ENCODE measurements around the gene ZNF205. TPM values are rescaled to one million over a fixed set of nuclear protein-coding genes. Genes with fewer than 3 reads are reported as not detected.

ZNF205 gene
- total and polyA plus RNA-seq, 9 of the 15 experiments (the other 6 are each of a cell fraction or from before 2014, with no cell fraction given): 2.4 to 11.8 (median 5.1) TPM; not detected in 2

- TF ChIP-seq ZNF449 (CRISPR knock-in tag; IDR thresholded peaks at IDR 0.05) (no peak), ZMIZ1 (IDR thresholded peaks at IDR 0.05; ENCODE audit: low read depth in 2 of 2, low read length in 2 of 2) (peak in 1 of 2 experiments; percentile 51; a peak in 1 of 4 replicates), RFX5 (IDR thresholded peaks at IDR 0.05; ENCODE audit: low read depth, low read length) (peak; percentile 79; the same call in 1 of the 2 replicates), ZZZ3 (IDR thresholded peaks at IDR 0.05) (no peak), ZNF212 (CRISPR knock-in tag; IDR thresholded peaks at IDR 0.05) (no peak), ZNF224 (CRISPR knock-in tag; IDR thresholded peaks at IDR 0.05) (no peak), ZNF184 (CRISPR knock-in tag; IDR thresholded peaks at IDR 0.05) (no peak), XRCC5 (IDR thresholded peaks at IDR 0.05; ENCODE audit: low read depth, low read length) (peak; percentile 91; the same call in 1 of the 2 replicates), ZBTB5 (IDR thresholded peaks at IDR 0.05) (peak; percentile 82), FIP1L1 (IDR thresholded peaks at IDR 0.05; ENCODE audit: low read depth, low read length, poor library complexity, severe bottlenecking) (peak; percentile 37), MYNN (IDR thresholded peaks at IDR 0.05) (peak; percentile 41; the same call in 1 of the 2 replicates), MYNN (CRISPR knock-in tag; IDR thresholded peaks at IDR 0.05) (no peak), HDAC1 (IDR thresholded peaks at IDR 0.05) (no peak; a peak in 3 of 4 replicates), CREBBP (IDR thresholded peaks at IDR 0.05; ENCODE audit: low read depth, low read length) (no peak), PHTF2 (CRISPR knock-in tag; IDR thresholded peaks at IDR 0.05) (no peak), ZNF830 (CRISPR knock-in tag; IDR thresholded peaks at IDR 0.05) (no peak), TCF7L2 (IDR thresholded peaks at IDR 0.05; ENCODE audit: low read depth, low read length) (no peak), IFI16 (CRISPR knock-in tag; IDR thresholded peaks at IDR 0.05) (no peak), GABPA (tag; conservative IDR thresholded peaks at IDR 0.05; ENCODE audit: low read depth) (peak; percentile 26), ZNF316 (IDR thresholded peaks at IDR 0.05) (no peak), PREB (CRISPR knock-in tag; IDR thresholded peaks at IDR 0.05) (no peak)
These were observed 38.2 kb downstream of the ZNF205 start (continued) for GRCh38 chr16:3150346-3151218.
